Measurements from ENCODE around the gene CNTNAP2.

The CNTNAP2 gene

GRCh38 chr7:146433501-146433900 lies 316.9 kb downstream of the CNTNAP2 start:
- no peak for TF ChIP-seq ELF4 (IDR thresholded peaks at IDR 0.05)
- no peak for TF ChIP-seq L3MBTL2 (conservative IDR thresholded peaks at IDR 0.05)
- no peak for TF ChIP-seq ZNF384 (IDR thresholded peaks at IDR 0.05)
- no peak for TF ChIP-seq CTBP1 (IDR thresholded peaks at IDR 0.05; ENCODE audit: borderline replicate concordance)
- POLR2A ChIA-PET: no interaction called here

GRCh38 chr7:146443102-146443501 lies 326.5 kb downstream of the CNTNAP2 start:
- DNase-seq (ENCODE audit: extremely low spot score): no peak
- ChIA-PET CTCF (no interaction called here), POLR2A (no interaction called here)
- no peak for TF ChIP-seq FOXM1 (IDR thresholded peaks at IDR 0.05; ENCODE audit: borderline replicate concordance)
- no peak for TF ChIP-seq CTBP1 (IDR thresholded peaks at IDR 0.05; ENCODE audit: borderline replicate concordance)
- no peak for TF ChIP-seq FOXA1 (IDR thresholded peaks at IDR 0.05)
- no peak for TF ChIP-seq PKNOX1 (IDR thresholded peaks at IDR 0.05)
- no peak for TF ChIP-seq NFRKB (IDR thresholded peaks at IDR 0.05)
- no peak for TF ChIP-seq ELF4 (IDR thresholded peaks at IDR 0.05)
- TF ChIP-seq TARDBP (IDR thresholded peaks at IDR 0.05): no peak
- TF ChIP-seq SP1 (IDR thresholded peaks at IDR 0.05): no peak
- no peak for TF ChIP-seq BHLHE40 (IDR thresholded peaks at IDR 0.05; ENCODE audit: borderline replicate concordance)

More at GRCh38 chr7:146433501-146433900, 316.9 kb downstream of the CNTNAP2 start:
- CTCF ChIA-PET: no interaction called here
- DNase-seq (ENCODE audit: extremely low spot score): no peak

- DNase-seq (ENCODE audit: extremely low spot score): no peak
- POLR2A ChIA-PET: no interaction called here
- TF ChIP-seq ELF4 (IDR thresholded peaks at IDR 0.05): no peak
- TF ChIP-seq ARNT (IDR thresholded peaks at IDR 0.05): no peak
- TF ChIP-seq FOXK2 (IDR thresholded peaks at IDR 0.05): no peak
- TF ChIP-seq NFRKB (IDR thresholded peaks at IDR 0.05): no peak
- TF ChIP-seq ZNF384 (IDR thresholded peaks at IDR 0.05): no peak
- no peak for TF ChIP-seq TARDBP (IDR thresholded peaks at IDR 0.05)
- no peak for TF ChIP-seq LEF1 (IDR thresholded peaks at IDR 0.05; ENCODE audit: borderline replicate concordance)
- no peak for TF ChIP-seq FOXM1 (IDR thresholded peaks at IDR 0.05; ENCODE audit: borderline replicate concordance)
- TF ChIP-seq BHLHE40 (IDR thresholded peaks at IDR 0.05; ENCODE audit: borderline replicate concordance): no peak
- TF ChIP-seq SP1 (IDR thresholded peaks at IDR 0.05): no peak
- no peak for TF ChIP-seq PKNOX1 (IDR thresholded peaks at IDR 0.05)
- TF ChIP-seq FOXA1 (IDR thresholded peaks at IDR 0.05): no peak
- no peak for TF ChIP-seq SUZ12 (IDR thresholded peaks at IDR 0.05)
- TF ChIP-seq L3MBTL2 (conservative IDR thresholded peaks at IDR 0.05): no peak
- CTCF ChIA-PET: no interaction called here
These were observed 333.0 kb downstream of the CNTNAP2 start for GRCh38 chr7:146449625-146450024.

GRCh38 chr7:146455091-146455655 lies 338.6 kb downstream of the CNTNAP2 start:
- ChIA-PET POLR2A (no interaction called here), CTCF (no interaction called here)
- DNase-seq (ENCODE audit: extremely low spot score): no peak
- TF ChIP-seq PKNOX1 (IDR thresholded peaks at IDR 0.05) (no peak), NFRKB (IDR thresholded peaks at IDR 0.05) (no peak), FOXM1 (IDR thresholded peaks at IDR 0.05; ENCODE audit: borderline replicate concordance) (no peak), TARDBP (IDR thresholded peaks at IDR 0.05) (no peak), HDGF (IDR thresholded peaks at IDR 0.05; ENCODE audit: borderline replicate concordance) (no peak), SP1 (IDR thresholded peaks at IDR 0.05) (no peak), FOXK2 (IDR thresholded peaks at IDR 0.05) (no peak), LEF1 (IDR thresholded peaks at IDR 0.05; ENCODE audit: borderline replicate concordance) (no peak), ZNF384 (IDR thresholded peaks at IDR 0.05) (no peak)

GRCh38 chr7:146479040-146479439 lies 362.4 kb downstream of the CNTNAP2 start:
- DNase-seq (ENCODE audit: extremely low spot score): no peak
- CTCF ChIA-PET: no interaction called here
- peak; percentile 26; the same call in 1 of the 2 replicates for TF ChIP-seq PKNOX1 (IDR thresholded peaks at IDR 0.05)
- no peak for TF ChIP-seq SUZ12 (IDR thresholded peaks at IDR 0.05)
- no peak for TF ChIP-seq LEF1 (IDR thresholded peaks at IDR 0.05; ENCODE audit: borderline replicate concordance)
- POLR2A ChIA-PET: no interaction called here

- POLR2A ChIA-PET: no interaction called here
- no peak for DNase-seq (ENCODE audit: extremely low spot score)
- TF ChIP-seq SUZ12 (IDR thresholded peaks at IDR 0.05): no peak
- no peak for TF ChIP-seq L3MBTL2 (conservative IDR thresholded peaks at IDR 0.05)
- TF ChIP-seq ELF4 (IDR thresholded peaks at IDR 0.05): no peak
- TF ChIP-seq HDGF (IDR thresholded peaks at IDR 0.05; ENCODE audit: borderline replicate concordance): no peak
- no peak for TF ChIP-seq FOXA1 (IDR thresholded peaks at IDR 0.05)
- no peak for TF ChIP-seq NFRKB (IDR thresholded peaks at IDR 0.05)
- no peak for TF ChIP-seq BHLHE40 (IDR thresholded peaks at IDR 0.05; ENCODE audit: borderline replicate concordance)
- TF ChIP-seq TARDBP (IDR thresholded peaks at IDR 0.05): no peak
- TF ChIP-seq FOXM1 (IDR thresholded peaks at IDR 0.05; ENCODE audit: borderline replicate concordance): no peak
- TF ChIP-seq ZNF384 (IDR thresholded peaks at IDR 0.05): no peak
- no peak for TF ChIP-seq FOXK2 (IDR thresholded peaks at IDR 0.05)
- TF ChIP-seq CTBP1 (IDR thresholded peaks at IDR 0.05; ENCODE audit: borderline replicate concordance): no peak
- no peak for TF ChIP-seq LEF1 (IDR thresholded peaks at IDR 0.05; ENCODE audit: borderline replicate concordance)
- TF ChIP-seq SP1 (IDR thresholded peaks at IDR 0.05): no peak
- no peak for TF ChIP-seq ARNT (IDR thresholded peaks at IDR 0.05)
- TF ChIP-seq PKNOX1 (IDR thresholded peaks at IDR 0.05): no peak
- CTCF ChIA-PET: no interaction called here
These were observed 369.9 kb downstream of the CNTNAP2 start for GRCh38 chr7:146486519-146486918.
